Heart right ventricle (tissue), 16 donors: ENCODE data around the gene IFT43. TPM values are rescaled to one million over a fixed set of nuclear protein-coding genes. Genes with fewer than 3 reads are reported as not detected.
A peak's percentile ranks its signal among the peaks of the same experiment; 100 is the strongest.

Source experiments
- ATAC-seq, 8 donors: fragments of 200-7000 bp; cut with Tn5 transposase; one replicate each; pipeline ENCODE4 v1.9.1; 2020; ENCODE audit warnings: mild to moderate bottlenecking in 8 of 8, moderate library complexity in 8 of 8, moderate number of reproducible peaks in 1 of 8
- DNase-seq, 2 donors: peaks; one replicate each; pipeline ENCODE4 v3.0.0-alpha.2; 2020
- H3K27ac ChIP-seq, 10 donors: fragments of 200-600 bp; sonication (generic) in 2 of 10; one replicate each; pipeline versions ENCODE4 v1.5.0 to v1.8.0; 2020 to 2022; ENCODE audit warnings: mild to moderate bottlenecking in 3 of 10
- H3K27me3 ChIP-seq, 7 donors: fragments of 200-600 bp; one replicate each; pipeline ENCODE4 v1.8.0; 2021 to 2022; ENCODE audit warnings: mild to moderate bottlenecking in 2 of 7
- H3K36me3 ChIP-seq, 9 donors: fragments of 200-600 bp; sonication (generic) in 1 of 9; one replicate each; pipeline versions ENCODE4 v1.5.0 to v1.8.0; 2020 to 2022; ENCODE audit warnings: mild to moderate bottlenecking in 2 of 9
- H3K4me1 ChIP-seq, 9 donors: fragments of 200-600 bp; sonication (generic) in 1 of 9; one replicate each; pipeline versions ENCODE4 v1.5.0 to v1.8.0; 2020 to 2022; ENCODE audit warnings: mild to moderate bottlenecking in 4 of 9
- H3K4me3 ChIP-seq, 10 donors: fragments of 200-600 bp; sonication (generic) in 2 of 10; one replicate each; pipeline versions ENCODE4 v1.5.0 to v1.8.0; 2020 to 2022; ENCODE audit warnings: mild to moderate bottlenecking in 7 of 10, moderate library complexity in 2 of 10
- H3K9me3 ChIP-seq, 11 donors: fragments of 200-600 bp in 10 of 11; sonication (generic) in 2 of 11; one replicate each; pipeline versions ENCODE4 v1.5.0 to v1.8.0; 2013 to 2022; ENCODE audit warnings: mild to moderate bottlenecking in 2 of 11, control low read depth in 1 of 11, moderate library complexity in 1 of 11
- WGBS, 2 donors: extraction: QIAGEN DNeasy Blood & Tissue Kit; methylation state at CpG; one replicate each; pipeline ENCODE4 v1.1.7; 2013; ENCODE audit warnings: inconsistent platforms in 1 of 2; 5-methylcytosine and 5-hydroxymethylcytosine counted together
- intact Hi-C, 10 donors: fragments of 100-400 bp; cut with DNase I; formaldehyde crosslinking; loops; one replicate each; pipeline versions ENCODE4 v1.11.1 to v1.14.2; 2022
- polyA plus RNA-seq, 2 donors: library from polyadenylated mRNA; stranded (reverse); fragments of 200-250 nt; gene quantifications; one replicate each; pipeline ENCODE4 v1.2.3, GENCODE V29; 2013
- total RNA-seq, 10 donors: library from RNA; stranded (reverse); fragmentation: NEBNext Ultra II Directional in 3 of 10; extraction: Animal tissue kit (Norgen Biotek cat#: 25700) in 3 of 10; gene quantifications; one replicate each; pipeline versions ENCODE4 v1.2.1 to v1.2.4, GENCODE V29; 2021 to 2023
- TF ChIP-seq, protein P1 (sequence below), 9 donors: fragments of 200-600 bp; sonication (generic) in 2 of 9; IDR thresholded peaks; one replicate each; pipeline versions ENCODE4 v1.5.0 to v1.8.0; 2021 to 2022; ENCODE audit warnings: antibody characterized with exemption in 9 of 9, mild to moderate bottlenecking in 5 of 9, moderate library complexity in 1 of 9
- donor health status: Arrhythmogenic right ventricular cardiomyopathy.
- donor health status: ischemic (EF 13 %, LVEDD 7.1; RV severe dilation, severe dysfunction).
- donor health status: healthy with polysubstance abuse.
- donor health status: DM: no; HTN: yes; CAD: no.
- donor health status: DM: no; HTN: no; CAD: no.
- donor health status: ischemic (EF 25% LVEDD 6.9; RV normal size, moderate dysfunction).
- donor health status: ischemic (EF 25% LVEDD 5.7; RV mildly dilated, moderate dysfunction).
- donor health status: healthy.
- donor health status: DM: yes; HTN: yes; CAD: no.
- donor health status: Ischemic cardiomyopathy.
- donor health status: ischemic (EF 35%, LVEDD 5.7; RV mildly dilated, moderate dysfunction).
- donor health status: nonischemic (EF 11% LVEDD 7.7; RV severe dilation, severe dysfunction).
- donor health status: DM: yes; HTN: yes; CAD: no.
- donor health status: PGD.
- donor health status: ischemic (EF 29% LVEDD 5.4; RV normal size, mild dysfunction).
- donor health status: nonischemic (EF 23%, LVEDD 6.1; RV moderate dilation, normal function).

The IFT43 gene
- total and polyA plus RNA-seq, 12 donors, result 19.7 to 57.1 (median 31.8) TPM

- TF ChIP-seq, protein P1, sequence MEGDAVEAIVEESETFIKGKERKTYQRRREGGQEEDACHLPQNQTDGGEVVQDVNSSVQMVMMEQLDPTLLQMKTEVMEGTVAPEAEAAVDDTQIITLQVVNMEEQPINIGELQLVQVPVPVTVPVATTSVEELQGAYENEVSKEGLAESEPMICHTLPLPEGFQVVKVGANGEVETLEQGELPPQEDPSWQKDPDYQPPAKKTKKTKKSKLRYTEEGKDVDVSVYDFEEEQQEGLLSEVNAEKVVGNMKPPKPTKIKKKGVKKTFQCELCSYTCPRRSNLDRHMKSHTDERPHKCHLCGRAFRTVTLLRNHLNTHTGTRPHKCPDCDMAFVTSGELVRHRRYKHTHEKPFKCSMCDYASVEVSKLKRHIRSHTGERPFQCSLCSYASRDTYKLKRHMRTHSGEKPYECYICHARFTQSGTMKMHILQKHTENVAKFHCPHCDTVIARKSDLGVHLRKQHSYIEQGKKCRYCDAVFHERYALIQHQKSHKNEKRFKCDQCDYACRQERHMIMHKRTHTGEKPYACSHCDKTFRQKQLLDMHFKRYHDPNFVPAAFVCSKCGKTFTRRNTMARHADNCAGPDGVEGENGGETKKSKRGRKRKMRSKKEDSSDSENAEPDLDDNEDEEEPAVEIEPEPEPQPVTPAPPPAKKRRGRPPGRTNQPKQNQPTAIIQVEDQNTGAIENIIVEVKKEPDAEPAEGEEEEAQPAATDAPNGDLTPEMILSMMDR (IDR thresholded peaks at IDR 0.05), result no peak
- DNase-seq, result no peak
- Histone ChIP-seq H3K36me3 (peaks cover 0 to 88% (median 24%) of the 10 kb centered on the region in 9 donors), H3K27me3 (no peaks in the 10 kb centered on the region), H3K4me1 (peaks cover 2 to 34% (median 18%) of the 10 kb centered on the region in 9 donors), H3K9me3 (peaks cover 0 to 12% (median under 1%) of the 10 kb centered on the region in 11 donors), H3K27ac (peak overlapping the region in 5 of 10 donors; percentile 2 to 65 (median 33)), H3K4me3 (no peak overlapping the region)
- WGBS, 2 donors, result 74 to 77% methylated on average over 6 of the region's 6 CpGs
- intact Hi-C loops, result no loop called here
- no peak for ATAC-seq
Observed at GRCh38 chr14:75999511-76000190, 14.1 kb downstream of the IFT43 start.

DNA sequence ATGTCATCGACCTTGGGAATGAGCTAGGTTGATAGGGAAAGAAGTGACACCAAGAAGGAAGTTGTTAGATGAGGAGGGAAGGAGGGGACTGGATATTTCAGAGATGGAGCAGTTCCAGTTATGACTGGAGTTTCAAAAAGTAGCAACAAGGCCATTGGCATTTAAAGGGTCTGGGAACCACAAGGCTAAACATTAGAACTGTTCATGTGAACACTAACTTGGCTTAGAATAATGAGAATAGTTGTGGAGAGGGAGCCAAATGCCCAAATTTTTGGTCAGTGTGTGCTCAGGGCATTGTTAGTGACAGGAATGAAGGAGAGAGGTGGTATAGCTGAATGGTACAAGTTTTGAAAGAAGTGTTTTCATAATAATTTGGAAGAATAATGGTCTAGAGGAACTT, 16.8 kb downstream of the IFT43 start:
- peaks cover 0 to 98% (median 39%) of the 10 kb centered on the region in 9 donors for H3K36me3 ChIP-seq

GRCh38 chr14:76006253-76006652, 20.7 kb downstream of the IFT43 start:
- ATAC-seq (no peak), DNase-seq (no peak)
- H3K36me3 ChIP-seq, result peaks cover 0 to 100% (median 33%) of the 10 kb centered on the region in 9 donors
- H3K27ac ChIP-seq, result no peak overlapping the region
- H3K4me3 ChIP-seq, result no peak overlapping the region
- 79 to 96% methylated on average over 2 of the region's 2 CpGs for WGBS, 2 donors
- H3K27me3 ChIP-seq, result no peaks in the 10 kb centered on the region
- H3K9me3 ChIP-seq, result peaks cover 0 to 19% (median 8%) of the 10 kb centered on the region in 11 donors
- intact Hi-C loops, result no loop called here
- TF ChIP-seq, protein P1 (IDR thresholded peaks at IDR 0.05), result no peak
- H3K4me1 ChIP-seq, result peaks cover 0 to 3% (median 0%) of the 10 kb centered on the region in 9 donors

More for the DNA sequence above, 16.8 kb downstream of the IFT43 start:
- Histone ChIP-seq H3K27me3 (no peaks in the 10 kb centered on the region), H3K27ac (no peak overlapping the region), H3K9me3 (peaks cover 0 to 19% (median 8%) of the 10 kb centered on the region in 11 donors), H3K4me3 (no peak overlapping the region), H3K4me1 (peaks cover 0 to 15% (median 0%) of the 10 kb centered on the region in 9 donors)
- DNase-seq, result no peak
- no peak for ATAC-seq
- 95 to 100% methylated on average over 1 of the region's 1 CpG for WGBS, 2 donors
- intact Hi-C loops, result no loop called here
- TF ChIP-seq, protein P1 (IDR thresholded peaks at IDR 0.05), result no peak

- no peaks in the 10 kb centered on the region for H3K27me3 ChIP-seq
- H3K4me1 ChIP-seq, result peaks cover 0 to 14% (median 10%) of the 10 kb centered on the region in 9 donors
- peaks cover 0 to 19% (median 8%) of the 10 kb centered on the region in 11 donors for H3K9me3 ChIP-seq
- H3K36me3 ChIP-seq, result peaks cover 0 to 98% (median 29%) of the 10 kb centered on the region in 9 donors
- no peak overlapping the region for H3K27ac ChIP-seq
- DNase-seq (no peak), ATAC-seq (no peak)
- WGBS, 2 donors, result 91 to 100% methylated on average over 1 of the region's 1 CpG
- intact Hi-C loops, result no loop called here
- no peak overlapping the region for H3K4me3 ChIP-seq
- TF ChIP-seq, protein P1 (IDR thresholded peaks at IDR 0.05), result no peak
Observed at GRCh38 chr14:76007379-76007778, 21.8 kb downstream of the IFT43 start.
